SKM-1 (cell line): ENCODE results near the gene OR2Z1.

Source experiments
- DNase-seq: peaks from one replicate; lab custom pipeline; 2025; ENCODE audit not compliant: unreplicated experiment; lab: John Stamatoyannopoulos, UW

The OR2Z1 gene, protein sequence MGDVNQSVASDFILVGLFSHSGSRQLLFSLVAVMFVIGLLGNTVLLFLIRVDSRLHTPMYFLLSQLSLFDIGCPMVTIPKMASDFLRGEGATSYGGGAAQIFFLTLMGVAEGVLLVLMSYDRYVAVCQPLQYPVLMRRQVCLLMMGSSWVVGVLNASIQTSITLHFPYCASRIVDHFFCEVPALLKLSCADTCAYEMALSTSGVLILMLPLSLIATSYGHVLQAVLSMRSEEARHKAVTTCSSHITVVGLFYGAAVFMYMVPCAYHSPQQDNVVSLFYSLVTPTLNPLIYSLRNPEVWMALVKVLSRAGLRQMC

DNA sequence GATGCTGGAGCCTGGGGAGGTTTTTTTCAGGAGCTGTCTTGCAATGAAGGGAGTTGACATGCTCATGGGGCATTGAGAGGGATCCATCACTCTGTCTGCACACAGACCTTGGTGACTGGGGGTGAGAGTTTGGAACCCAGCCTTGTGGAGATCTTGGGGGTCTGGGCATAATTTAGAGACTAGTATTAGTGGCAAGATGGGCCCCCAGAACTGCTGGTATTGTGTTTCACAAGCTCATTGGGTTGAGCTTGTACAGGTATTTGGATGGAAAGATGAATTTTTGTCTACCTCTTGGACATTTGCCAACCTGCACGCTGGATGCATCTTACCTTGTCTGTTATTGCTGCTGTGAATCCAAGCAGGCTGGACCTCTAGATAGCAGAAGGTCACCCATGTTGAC is at the start of gene OR2Z1:
OR2Z1 (plus strand) TSS at position 301 of the 400 bp plus-strand sequence. CDS start 9,395 bp downstream, outside the sequence.
- DNase-seq, result no peak

DNA sequence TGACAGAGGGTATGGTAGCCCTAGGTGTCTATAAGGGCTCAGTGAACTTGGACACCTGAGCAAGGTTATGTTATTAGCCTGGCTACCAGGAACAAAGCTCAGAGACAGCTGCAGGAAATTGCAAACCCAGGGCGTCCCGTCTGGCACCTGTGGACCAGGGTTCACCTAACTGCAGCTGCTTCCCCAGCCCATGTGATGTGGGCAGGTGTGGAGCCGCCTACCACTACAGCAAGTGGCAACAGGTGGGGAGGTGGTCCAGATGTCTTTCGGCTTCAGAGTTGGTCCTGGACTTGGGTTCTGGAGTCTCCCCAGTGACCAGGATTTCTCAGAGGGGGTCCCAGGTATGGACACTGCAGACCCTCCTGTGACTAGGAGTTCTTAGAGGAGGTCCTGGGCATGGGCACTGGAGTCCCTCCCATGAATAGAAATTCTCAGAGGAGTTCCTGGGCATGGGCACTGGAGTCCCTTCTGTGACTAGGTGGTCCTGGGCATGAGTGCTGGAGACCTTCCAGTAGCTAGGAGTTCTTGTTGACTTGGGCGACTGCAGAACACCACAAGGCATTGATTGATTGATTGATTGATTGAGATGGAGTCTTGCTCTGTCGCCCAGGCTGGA is 48.0 kb upstream of the OR2Z1 start:
- DNase-seq, result no peak

DNA sequence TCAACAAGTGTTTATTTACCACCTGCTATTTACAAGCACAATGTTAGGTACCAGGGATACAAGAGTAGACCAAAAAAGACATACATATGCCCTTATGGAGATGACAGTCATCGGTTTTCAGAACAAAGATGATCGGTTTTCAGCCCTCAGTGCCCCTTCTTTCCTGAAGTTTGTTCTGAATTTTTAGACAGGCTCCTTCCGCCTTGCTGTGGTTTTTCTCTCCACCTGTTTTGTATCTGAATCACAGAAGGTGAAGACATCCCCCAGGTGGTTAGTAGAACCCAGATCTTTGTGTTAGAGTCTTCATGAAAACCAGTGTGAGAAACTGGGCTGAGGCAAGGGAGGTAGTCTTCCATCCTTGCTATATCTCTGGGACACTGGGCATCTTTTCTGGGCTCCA is 46.4 kb upstream of the OR2Z1 start:
- DNase-seq, result no peak

DNA sequence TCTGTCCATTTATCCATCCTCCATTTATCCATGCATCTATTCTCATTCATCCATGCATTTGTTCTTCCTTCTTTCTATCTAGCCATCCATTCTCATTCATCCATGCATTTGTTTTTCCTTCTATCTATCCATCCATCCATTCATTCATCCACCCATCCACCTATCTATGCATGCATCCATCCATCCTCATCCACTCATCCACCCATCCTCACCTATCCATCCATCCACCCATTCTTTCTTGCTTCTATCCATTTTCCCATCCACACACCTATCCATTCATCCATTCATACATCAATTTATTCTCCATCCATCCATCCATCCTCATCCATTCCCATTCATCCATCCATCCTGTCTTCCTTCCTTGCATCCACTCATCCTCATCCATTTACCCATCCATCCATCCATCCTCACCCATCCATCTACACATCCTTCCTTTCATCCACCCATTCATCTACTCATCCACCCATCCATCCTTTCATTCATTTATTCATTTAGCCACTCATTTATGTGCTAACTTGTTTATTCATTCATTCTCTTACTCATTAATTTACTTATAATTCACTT is 43.1 kb upstream of the OR2Z1 start:
- no peak for DNase-seq

DNA sequence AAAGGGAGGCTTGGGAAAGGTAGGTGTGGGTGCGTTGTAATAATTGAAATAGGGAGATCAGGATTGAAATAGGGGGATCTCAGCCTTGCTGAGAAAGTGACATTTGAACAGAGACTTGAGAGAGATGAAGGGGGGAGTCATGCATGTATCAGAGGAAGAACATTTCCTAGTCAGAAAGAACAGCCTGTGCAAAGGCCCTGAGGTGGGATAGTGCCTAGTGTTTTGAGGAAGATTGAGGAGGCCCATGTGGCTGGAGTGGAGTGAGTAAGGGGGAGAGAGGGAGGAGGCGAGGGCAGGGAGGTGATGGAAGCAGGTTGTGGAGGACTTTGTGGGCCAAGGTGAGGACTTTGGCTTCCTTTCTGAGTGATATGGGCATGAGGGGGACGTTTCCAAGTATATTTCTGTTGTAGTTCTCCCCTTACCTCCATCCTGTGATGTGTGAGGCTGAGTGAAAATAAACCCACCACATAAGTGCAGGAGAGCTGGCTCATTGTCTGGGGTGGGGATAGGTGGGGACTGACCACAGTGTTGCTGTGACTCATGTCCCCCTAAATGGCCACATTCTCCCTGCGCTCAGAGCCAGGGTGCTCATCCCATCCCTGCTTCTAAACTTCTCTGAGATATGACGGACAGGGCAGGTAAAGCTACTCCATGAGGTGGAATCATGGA is 40.6 kb upstream of the OR2Z1 start:
- no peak for DNase-seq

DNA sequence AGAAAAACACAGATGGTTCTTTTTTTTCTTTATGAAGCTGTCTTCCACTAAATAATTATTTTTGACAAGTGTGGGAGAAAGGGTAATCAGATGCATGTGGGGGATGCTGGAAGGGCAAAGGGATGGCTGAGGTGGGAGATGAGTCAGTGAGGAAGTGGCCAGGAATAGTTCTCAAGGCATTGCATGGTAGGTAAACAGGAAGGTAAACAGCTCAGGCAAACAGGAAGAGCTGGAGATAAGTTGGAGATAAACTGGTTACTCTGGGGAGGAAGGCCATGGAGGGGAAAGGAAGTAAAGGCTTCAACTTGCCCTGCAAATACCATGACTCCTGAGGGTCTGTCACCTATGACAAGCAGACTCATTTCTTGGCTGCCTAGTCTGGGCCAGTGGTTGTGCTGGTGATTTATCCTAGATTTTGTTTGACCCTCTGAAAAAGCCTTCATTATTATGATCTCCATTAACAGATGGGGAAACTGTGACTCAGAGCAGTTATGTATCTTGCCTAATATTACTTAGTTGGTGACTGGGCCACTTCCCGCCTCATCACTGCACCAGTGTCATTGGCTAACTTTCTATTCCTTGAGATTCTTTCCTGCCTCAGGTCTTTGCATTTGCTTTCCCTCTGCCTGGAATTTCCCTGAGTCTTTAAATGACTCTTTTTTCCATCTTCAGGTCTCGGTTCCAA is 39.9 kb upstream of the OR2Z1 start:
- DNase-seq, result no peak

DNA sequence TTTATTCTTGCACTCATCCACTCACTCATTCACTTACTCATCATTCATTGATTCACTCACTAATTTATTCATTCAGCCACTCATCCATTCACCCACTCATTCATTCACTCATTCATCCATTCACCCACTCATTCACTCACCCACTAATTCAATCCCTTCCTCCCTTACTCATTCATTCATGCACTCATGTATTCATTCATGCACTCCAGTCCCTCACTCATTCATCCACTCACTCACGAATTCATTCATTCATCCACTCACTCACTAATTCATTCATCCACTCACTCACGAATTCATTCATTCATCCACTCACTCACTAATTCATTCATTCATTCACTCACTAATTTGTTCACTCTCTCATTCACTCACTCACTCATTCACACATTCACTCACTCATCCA is 39.0 kb upstream of the OR2Z1 start:
- DNase-seq, result no peak

DNA sequence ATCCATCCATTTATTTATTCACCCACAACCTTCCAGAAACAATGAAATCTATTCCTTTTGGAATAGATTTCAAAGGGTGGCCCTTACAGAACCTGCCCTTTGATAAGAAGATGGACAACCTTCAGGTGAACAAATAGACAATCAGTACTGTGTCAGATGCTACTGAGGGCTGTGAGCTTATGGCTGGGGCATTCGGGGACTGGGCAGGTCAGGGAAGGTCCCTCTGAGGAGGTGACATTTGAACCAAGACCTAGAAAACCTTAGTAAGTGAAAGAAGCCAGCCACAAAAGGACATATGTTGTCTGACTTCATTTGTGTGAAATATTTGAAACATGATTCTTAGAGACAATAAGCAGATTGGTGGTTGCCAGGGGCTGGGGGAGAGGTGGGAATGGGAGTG is 38.5 kb upstream of the OR2Z1 start:
- DNase-seq, result no peak

DNA sequence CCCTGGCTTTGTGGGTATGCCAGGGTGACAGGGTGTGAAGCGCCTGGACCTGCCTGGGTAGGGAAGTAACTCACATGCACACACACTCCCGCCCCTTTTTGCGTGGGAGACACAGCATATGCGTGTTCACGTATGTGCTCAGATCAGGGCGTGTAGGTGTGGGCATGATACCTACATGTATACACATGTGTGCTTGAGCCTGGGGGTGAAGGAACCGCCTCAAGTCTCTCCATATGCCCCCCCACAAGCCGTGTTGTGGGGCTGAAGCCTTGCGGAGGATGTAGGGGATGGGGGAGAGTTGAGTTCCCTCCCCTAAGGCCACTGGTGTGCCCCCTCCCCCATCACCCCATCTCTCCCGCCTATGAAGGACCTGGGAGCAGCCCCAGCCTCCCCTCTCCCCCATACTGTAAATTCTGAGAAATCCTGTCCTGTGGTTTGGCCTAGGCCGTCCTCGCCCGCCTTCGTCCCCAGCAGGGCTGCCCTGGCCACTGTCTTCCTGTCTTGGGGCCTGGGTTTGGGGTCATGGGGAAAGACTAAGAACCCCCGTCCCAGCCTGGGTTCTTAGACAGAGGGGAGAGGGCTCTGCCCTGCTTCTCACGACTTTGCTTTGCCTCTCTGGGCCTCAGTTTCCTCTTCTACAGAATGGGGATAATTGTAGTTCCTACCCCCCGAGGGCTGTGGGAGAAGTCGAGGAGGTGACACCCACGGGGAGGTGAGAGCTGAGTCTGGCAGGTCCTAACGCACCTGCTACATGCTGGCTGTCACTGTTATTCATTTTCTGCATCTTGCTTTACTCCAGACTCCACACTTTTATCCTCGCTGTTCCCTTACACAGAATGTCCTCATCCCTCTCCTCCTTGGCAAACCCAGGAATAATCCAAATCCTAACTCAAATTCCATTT is 37.2 kb upstream of the OR2Z1 start:
- DNase-seq, result no peak

DNA sequence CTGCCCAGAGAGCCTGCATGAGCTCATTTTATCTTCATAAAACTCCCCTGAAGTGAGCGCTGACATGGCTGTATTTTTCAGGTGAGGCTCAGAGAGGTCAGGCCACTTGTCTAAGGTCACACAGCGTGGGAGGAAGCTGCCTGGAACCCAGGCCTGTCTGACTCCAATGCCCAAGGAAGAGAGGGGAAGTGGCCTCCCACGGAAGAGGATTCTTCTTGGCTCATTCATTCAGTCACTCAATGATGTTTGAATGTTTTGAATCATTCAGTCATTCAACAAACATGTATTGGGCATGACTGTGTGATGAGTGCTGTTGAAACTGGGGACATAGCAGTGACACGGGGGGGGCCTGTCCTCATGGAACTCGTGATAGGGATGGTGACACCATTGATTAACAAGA is 34.9 kb upstream of the OR2Z1 start:
- DNase-seq, result no peak

DNA sequence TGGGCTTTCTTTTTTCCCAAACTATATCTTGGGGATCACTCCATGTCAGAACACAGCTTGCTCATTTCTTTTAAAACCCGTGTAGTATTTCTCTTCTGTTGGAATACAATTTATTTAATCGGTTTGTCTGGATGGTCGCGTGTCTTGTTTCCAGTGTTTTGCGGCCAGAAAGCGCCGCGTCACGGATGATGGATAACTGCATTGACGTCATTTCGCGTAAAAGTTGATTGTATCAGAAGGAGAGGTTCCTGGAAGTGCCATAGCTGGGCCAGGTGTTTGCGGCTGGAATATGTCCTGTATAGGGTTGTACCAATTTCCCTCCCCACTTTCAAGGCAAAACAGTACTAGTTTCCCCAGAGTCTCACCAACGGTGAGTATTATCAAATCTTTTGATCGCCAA is 32.5 kb upstream of the OR2Z1 start:
- DNase-seq, result no peak

DNA sequence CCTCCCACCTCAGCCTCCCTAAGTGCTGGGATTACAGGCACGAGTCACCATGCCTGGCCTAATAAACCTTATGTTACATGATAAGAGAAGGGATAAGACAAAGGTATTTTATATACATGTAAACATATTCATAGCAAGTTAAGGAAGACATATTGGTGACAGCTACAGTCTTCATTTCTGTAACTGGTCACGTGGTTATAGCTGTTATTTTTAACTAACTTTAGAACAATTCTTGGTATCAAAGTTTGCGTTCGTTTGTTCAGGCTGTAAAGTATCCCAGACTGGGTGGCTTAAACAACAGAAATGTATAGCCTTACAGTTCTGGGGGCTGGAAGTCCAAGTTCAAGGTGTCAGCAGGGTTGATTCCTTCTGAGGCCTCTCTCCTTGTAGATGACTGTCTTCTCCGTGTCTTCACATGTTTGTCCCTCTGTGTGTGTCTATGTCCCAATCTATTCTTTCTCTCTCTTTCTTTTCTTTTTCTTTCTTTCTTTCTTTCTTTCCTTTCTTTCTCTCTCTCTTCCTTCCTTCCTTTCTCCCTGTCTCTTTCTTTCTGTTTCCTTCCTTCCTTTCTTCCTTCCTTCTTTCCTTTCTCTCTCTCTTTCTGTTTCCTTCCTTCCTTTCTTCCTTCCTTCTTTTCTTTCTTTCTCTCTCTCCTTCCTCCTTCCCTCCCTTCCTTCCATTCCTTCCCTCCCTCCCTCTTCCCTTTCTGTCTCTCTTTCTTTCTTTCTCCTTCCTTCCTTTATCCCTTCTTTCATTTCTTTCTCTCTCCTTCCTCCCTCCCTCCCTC is 30.5 kb upstream of the OR2Z1 start:
- DNase-seq, result no peak

DNA sequence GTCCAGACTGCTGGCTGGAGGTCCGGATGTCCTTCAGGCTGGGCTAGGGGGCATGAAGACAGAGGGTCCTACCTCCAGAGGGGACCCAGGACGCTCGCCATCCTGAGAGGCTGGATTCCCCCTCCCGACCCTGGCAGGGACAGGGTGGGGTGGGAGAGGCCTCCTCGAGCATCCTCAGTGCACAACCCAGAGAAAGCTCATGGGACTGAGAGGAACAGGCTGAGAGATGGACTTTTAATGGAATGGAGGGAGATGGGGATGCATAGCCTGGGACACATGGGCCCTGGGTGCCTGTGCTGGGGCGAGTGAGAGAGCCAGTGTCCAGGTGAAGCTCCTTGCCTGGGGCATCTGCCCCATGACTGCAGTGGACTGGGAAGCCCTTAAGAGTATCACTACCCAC is 25.9 kb upstream of the OR2Z1 start:
- no peak for DNase-seq

DNA sequence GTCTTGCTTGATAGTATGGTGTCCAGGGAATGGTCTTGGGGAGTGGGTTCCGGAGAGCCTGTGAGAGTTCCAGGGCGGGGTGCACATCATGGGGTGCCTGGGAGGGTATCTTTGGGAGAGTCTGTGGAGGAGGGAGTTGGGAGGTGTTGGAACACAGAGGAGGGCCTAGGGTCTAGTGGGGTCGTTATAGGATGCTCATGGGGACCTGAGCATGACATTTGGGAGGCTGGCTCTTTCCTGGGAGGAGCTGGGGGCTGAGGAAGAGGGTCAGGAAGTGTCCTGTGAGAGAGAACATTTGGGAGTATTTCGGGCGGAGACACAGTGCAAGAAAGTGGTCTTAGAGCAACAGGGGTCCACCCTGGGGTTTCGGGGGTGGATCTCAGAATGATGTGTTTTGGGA is 25.5 kb upstream of the OR2Z1 start:
- no peak for DNase-seq

DNA sequence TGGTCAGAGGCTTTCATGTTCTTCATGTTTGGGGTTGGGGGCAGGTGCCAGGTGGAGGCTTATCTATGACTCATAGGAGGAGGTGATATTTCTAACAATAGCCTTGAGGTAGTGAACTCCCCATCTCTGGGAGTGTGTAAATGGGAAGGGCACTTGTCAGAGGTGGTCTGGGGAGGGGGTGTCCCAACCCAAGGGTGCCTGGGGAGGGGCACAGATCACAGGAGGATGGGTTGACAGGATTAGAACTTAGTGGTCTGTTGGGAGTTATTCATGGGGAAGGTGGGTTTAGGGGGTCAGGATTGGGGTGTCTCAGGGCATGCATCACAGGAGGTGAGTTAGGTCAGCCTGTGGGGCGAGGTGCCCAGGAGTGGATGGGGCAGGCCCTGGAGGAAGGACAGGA is 24.4 kb upstream of the OR2Z1 start:
- no peak for DNase-seq

DNA sequence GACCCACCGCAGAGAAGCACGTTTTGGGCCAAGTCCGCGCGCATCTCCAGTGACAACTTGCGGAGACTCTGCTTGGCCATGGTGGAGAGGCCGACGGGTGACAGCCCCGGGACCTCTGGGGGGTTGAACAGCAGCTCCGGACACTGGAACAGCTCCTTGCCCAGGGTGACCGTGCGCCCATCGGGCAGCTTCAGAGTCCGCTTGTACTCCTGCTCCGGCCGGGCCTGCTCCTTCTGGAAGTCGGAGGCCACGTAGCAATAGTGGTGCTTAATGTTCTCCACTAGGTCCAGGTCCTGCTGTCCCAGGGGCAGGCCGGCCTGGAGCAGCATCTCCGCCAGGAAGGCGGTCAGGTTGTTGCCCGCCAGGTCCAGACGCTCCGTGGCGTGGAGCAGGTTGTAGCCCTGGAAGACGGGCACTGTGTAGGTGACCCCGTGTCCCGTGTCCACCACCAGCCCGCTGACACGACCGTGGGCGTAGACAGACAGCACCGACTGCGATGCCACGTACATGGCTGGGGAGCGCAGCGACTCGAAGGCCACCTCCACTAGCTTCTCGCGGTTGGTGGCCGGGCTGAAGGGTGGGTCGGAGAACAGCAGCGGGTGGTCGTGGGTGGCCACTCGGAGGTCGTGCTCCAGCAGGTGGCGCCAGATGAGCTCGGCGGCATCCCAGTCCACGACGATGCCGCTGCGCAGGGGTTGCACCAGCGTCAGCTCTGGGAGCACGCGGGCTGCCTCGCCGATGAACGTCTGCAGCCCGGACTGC is 23.6 kb upstream of the OR2Z1 start:
- DNase-seq, result no peak

DNA sequence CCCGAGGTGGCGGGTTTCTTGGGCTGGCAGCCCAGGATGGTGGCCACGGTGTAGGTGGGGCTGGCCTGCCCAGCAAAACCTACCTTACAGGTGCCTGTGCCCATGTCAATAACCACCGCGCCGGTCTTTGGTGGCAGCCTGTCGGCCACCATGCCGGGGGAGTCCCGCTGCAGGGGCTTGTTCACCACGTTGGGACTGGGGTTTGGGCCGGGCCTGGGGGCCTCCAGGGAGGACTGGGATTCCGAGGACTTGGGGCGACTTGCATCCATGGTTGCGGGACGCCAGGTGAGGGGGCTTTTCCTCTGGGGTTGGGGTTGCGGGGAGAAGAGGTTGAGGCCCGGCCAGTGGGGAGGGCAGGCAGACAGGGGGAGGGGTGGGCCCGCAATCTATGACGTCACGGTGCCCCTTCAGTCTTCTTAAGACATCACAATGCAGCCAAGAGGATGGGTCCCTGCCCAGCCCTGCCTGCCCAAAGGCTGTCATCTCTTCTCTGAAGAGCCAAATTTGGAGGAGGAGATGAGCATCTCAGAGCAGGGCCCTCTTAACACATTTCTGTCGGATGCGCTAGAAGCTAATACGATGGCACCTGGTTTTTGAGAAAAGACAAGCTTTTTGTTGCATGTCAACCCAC is 22.9 kb upstream of the OR2Z1 start, which contains the start of gene ACTL9:
ACTL9 (minus strand) TSS at position 363 of the 631 bp plus-strand sequence; CDS start at position 269, 94 bp downstream.
- DNase-seq, result no peak

DNA sequence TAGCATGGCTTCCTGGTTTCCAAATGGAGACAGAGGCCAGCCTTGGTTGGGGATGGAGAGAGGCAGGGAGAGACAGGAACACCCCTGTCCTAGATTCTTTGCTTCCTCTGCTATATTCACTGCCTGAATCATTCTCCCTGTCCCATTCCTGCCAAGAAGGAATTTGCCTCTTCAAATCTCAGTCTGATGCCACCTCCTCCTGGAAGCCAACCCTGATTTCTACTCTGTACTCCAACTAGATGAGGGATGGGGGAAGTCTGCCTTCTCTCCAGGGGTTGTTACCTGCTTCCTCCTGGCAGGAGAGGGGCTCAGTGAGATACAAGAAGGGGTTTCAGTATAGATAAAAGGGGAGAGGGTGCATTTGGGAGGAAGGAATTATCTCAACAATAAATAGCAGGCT is 21.5 kb upstream of the OR2Z1 start:
- no peak for DNase-seq
